Measurements from ENCODE around the gene LZTS2.

Gene LZTS2

DNA sequence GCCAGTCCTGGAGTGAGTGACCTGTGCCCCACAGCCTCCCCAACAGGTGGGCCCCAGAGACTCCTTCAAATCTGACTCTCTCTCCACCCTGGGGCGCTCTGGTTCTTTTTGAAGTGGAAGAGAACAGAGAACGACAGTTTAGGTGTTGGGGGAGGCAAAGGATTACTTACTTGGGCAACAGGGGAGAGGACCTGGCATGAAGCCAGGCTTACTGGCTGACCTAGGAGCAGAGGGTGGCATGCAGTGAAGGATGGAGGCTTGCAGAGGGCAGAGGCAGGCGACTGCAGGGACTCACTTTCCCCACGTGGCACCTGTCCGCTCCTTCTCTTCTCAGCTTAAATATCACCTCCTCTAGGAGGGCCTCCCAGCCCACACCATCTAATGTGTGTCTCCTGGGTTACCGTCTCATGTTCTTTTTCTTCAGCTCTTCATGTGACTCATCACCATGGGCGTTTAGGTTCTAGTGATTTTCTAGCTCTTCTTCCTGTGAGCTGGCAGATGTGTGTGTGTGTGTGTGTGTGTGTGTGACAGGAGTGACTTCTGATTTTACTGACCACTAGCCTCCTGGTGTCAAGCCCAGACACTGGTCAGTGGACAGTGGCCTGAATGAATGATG, 15.5 kb downstream of the LZTS2 start:
- peak; percentile 93 for DNase-seq (ENCODE audit: low read depth)

DNA sequence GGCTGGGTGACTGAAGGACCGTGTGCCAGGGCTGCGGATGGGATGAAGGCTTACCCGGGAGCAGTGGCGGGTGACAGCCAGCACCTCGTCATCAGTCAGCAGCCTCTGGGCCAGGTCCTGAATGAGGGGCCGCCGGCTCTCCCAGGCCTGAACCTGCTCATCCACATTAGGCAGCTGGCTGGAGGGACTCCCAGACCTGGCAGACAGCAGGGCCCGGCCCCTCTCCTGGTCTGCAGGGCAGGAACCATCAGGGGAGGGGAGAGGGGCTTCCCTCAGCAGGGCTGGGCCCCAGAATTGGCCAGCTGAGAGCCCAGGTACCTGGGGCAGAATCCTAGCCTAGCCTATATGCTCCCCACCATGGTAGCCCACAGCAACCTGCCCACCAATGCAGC, 16.0 kb downstream of the LZTS2 start:
- DNase-seq (ENCODE audit: low read depth): no peak

DNA sequence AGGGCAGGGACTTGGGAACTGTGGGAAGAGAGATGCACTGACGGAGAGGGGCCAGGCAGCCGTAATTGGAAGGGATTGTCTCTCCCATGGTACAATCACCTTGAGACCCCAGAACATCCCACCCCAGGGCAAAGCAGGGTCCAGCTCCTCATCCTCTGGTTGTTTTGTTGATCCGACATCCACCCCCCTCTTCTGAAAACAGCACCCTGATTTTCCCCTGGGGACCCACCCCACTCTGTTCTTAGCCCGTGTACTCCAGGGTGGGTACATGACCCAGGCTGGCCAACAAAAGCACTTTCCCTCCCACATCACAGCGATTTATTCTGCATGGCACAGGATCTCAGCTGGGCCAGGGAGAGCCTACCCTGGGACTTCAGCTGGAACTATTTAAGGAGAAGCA, 17.2 kb downstream of the LZTS2 start:
- DNase-seq (ENCODE audit: low read depth): no peak

GRCh38 chr10:101018118-101018599, 18.6 kb downstream of the LZTS2 start:
- DNase-seq (ENCODE audit: low read depth): peak; percentile 21

GRCh38 chr10:101018600-101019439, 19.2 kb downstream of the LZTS2 start:
- DNase-seq (ENCODE audit: low read depth): peak; percentile 69

- DNase-seq (ENCODE audit: low read depth): no peak
These were observed 19.8 kb downstream of the LZTS2 start for GRCh38 chr10:101019440-101019703.

- DNase-seq (ENCODE audit: low read depth): no peak
These were observed 20.9 kb downstream of the LZTS2 start for GRCh38 chr10:101020427-101021075.

- DNase-seq (ENCODE audit: low read depth): no peak
These were observed 21.6 kb downstream of the LZTS2 start for GRCh38 chr10:101021239-101021638.

- no peak for DNase-seq (ENCODE audit: low read depth)
These were observed 22.2 kb downstream of the LZTS2 start for GRCh38 chr10:101021692-101022251.

- DNase-seq (ENCODE audit: low read depth): no peak
These were observed 23.5 kb downstream of the LZTS2 start for GRCh38 chr10:101022967-101023705.

GRCh38 chr10:101027106-101027720, 27.6 kb downstream of the LZTS2 start:
- DNase-seq (ENCODE audit: low read depth): peak; percentile 35

GRCh38 chr10:101028446-101029337, 29.1 kb downstream of the LZTS2 start:
- no peak for DNase-seq (ENCODE audit: low read depth)

- DNase-seq (ENCODE audit: low read depth): no peak
These were observed 30.1 kb downstream of the LZTS2 start for GRCh38 chr10:101029520-101030295.

GRCh38 chr10:101030496-101031127, 31.0 kb downstream of the LZTS2 start:
- DNase-seq (ENCODE audit: low read depth): no peak

DNA sequence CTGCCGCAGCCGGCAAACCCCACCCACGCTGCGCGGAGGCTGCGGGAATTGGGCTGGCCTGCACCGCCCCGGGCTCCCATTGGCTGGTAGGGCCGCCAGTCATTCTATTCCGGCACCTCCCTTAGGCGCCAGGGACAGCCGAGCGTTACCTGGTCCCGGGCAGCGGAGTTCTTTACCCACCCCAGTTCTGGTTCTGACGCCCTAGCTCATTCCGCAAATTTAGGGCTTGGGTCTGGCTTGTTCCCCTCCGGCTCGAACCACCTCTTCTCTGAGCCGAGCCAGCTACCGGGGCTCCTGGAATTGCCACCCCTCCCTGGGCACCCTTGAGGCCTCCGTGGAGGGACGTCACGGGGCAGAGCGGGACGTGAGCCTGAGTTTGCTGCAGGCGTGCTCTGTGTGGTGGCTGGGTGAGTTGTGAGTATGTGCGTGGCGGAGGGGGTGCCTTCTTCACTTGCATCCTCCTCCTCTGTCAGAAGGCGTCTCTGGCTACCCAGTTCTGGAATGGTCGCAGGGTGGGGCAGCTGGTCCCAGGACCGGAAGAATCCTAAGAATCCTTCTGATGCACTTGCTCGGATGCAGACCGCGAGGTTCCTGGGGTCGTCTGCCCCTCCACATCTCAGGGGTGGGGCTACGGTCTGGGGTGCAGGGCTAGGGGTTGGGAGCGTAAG, 31.7 kb downstream of the LZTS2 start, which contains the start of the genes PDZD7 and SFXN3:
Gene PDZD7 (minus strand): TSS at position 2 of the 668 bp plus-strand sequence. CDS start 910 bp downstream, outside the sequence.
Gene SFXN3 (plus strand): TSS at position 107 of the 668 bp plus-strand sequence. CDS start 3,461 bp downstream, outside the sequence.
- peak; percentile 87 for DNase-seq (ENCODE audit: low read depth)

DNA sequence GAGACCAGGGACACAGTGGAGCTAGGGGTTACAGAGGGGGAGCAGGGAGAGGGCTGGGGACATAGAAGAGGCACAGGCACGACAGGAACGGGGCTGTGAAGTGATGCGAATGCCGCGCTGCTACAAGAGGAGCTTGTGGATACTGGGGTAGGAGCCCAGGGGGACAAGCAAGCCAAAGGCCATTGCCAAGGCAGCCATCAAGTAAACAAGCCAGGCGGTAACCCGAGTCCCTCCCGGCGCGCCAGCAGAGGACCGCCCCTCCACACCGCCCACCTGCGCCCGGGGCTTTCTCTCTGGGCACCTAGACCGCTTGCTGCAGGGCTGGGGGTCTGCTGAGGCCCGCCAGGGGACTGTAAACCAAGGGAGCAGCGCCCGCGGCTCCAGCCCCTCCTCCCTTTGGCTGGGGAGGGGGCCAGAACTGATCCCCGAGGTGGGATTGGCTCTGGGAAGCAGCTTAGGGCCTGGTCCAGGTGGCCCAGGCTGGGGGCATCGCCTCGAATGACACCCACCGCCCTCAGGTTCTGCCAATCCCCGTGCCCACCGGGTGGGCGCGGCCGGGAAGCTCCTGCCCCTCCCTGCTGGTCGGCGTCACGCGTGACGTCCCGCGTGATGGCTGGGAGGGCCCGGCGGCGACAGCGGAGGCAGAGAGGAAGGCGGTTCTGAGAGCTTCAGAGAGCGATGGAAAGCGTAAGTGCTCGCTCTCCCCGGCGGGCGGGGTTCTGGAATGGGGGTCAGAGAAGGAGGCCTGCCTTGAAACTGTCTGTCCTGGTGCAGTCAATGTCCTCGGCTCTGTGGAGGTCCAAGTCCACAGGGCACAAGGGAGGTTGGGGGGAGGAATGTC, 32.4 kb downstream of the LZTS2 start:
- DNase-seq (ENCODE audit: low read depth): peak; percentile 46

- DNase-seq (ENCODE audit: low read depth): peak; percentile 83
These were observed 33.1 kb downstream of the LZTS2 start for GRCh38 chr10:101032637-101033224.

All from amniotic epithelial cell (primary cell).